NCI-H446 treated with DMSO at 0.1 percent for 48 hours (cell line): ENCODE measurements around the gene CDH18.

Source experiments
- DNase-seq: peaks from one replicate; lab custom pipeline; 2025; lab: John Stamatoyannopoulos, UW

Gene CDH18

GRCh38 chr5:19733612-19734495, 254.1 kb downstream of the CDH18 start:
- no peak for DNase-seq

- no peak for DNase-seq
Measured at GRCh38 chr5:19728571-19728970, 259.4 kb downstream of the CDH18 start.

DNA sequence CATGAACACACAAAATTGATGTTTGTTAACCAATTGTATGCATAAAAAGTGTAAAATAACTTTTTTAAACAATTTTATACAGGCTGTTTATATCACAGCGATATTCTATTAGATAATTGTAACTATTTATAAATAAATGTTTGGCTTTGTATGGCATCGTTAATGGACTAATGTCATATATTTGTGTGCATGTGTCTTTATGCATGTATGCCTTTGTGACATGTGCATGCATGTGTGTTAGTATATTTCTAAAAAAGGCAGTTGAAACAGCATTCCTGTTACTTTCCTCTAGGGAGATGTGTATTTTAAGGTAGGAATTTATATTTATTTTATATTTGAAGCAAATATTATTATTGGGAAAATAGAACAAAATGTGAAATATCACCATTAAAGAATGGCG, 268.9 kb downstream of the CDH18 start:
- no peak for DNase-seq

DNA sequence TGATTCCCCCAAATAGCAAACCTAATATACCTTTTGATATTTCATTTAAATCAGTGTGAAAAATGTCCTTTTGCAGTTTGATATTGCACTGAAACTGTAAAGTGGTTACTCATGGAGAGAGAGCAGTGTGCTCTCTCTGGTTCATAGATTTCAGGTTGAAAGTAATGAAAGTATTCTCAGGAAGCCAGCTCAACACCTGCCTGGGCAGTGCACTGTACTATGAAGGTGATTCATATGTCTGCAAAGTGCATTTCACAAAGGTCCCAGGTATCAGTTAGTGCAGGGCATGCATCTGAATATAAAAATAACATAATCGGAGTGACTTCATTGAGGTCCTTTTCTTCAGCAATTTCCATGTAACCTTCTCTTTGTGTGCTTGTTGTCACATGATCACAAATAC, 274.3 kb downstream of the CDH18 start:
- DNase-seq, result no peak

DNA sequence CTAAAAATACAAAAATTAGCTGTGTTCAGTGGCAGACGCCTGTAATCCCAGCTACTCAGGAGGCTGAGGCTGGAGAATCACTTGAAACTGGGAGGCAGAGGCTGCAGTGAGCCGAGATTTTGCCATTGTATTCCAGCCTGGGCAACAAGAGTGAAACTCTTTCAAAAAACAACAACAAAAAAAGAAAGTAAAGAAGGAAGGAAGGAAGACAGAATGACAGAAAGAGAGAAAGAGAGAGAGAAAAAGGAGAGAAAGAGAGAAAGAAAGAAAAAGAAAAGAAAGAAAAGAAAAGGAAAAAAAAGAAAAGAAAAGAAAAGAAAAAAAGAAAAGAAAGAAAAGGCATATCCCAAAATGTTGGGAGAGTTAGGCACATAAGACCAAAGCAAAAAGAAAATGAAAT, 278.6 kb downstream of the CDH18 start:
- DNase-seq, result no peak

DNA sequence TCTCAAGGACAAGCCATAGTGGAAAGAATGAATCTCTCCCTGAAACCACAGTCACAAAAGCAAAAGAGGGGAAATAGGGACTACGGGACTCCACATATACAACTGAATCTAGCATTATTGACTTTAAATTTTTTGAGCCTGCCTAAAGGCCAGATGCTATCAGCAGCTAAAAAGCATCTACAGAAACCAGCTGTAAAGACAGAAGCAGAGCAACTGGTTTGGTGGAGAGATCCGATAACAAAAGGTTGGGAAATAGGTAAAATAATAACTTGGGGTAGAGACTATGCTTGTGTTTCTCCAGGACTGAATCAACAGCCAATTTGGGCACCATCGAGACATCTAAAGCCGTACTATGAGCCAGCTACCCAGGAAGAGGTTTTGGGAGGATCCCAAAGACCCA, 281.2 kb downstream of the CDH18 start:
- DNase-seq, result no peak

- no peak for DNase-seq
Measured at GRCh38 chr5:19701731-19702130, 286.3 kb downstream of the CDH18 start.

DNA sequence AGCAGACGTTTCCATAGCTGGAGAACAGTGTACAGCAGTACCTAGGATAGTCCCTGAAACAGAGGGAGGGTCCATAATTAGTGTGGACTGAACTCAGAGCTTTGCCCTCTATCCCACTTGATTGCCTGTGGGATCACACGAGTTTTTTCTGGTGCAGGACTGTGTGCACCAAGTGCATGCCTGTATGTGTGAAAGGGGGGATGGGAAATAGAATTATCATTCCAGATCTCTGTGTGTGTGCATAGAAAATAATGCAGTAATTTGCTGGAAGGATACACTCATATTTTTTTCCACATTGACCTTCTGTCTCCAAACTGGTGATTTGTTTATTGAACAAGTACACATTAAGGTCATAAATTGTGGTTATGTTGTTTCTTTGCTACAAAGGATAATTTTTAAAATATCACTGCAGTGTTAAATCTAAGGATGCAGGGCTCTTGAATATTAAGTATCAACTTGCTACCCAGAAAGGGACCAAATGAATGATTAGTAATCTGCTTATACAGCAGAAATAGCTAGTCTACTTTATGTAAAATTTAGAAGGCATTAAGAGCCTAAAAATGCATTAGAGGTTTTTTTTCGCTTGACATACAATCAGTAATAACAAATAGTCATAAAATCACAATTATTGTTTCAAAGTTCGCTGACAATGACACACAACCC, 292.9 kb downstream of the CDH18 start:
- no peak for DNase-seq

- DNase-seq, result no peak
Measured at GRCh38 chr5:19690978-19691377, 297.0 kb downstream of the CDH18 start.

DNA sequence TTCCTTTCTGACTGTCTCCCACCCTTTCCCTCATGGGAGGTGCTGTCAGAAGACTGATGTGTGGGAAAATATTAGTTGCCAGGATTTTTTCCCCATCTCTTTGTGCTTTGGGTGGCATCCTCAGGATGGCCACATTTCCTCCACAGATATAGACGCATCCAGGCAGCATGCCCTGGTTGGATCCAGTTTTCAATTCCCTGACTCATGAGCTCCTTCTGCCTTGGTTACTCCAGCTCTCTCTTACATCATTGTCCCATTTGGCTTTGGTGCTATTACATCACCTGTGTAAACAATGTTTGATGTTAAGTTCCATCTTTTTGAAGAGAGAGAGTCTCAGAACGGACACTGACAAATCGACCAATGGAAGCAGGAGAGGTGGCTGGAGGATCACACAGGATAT, 302.5 kb downstream of the CDH18 start:
- no peak for DNase-seq

DNA sequence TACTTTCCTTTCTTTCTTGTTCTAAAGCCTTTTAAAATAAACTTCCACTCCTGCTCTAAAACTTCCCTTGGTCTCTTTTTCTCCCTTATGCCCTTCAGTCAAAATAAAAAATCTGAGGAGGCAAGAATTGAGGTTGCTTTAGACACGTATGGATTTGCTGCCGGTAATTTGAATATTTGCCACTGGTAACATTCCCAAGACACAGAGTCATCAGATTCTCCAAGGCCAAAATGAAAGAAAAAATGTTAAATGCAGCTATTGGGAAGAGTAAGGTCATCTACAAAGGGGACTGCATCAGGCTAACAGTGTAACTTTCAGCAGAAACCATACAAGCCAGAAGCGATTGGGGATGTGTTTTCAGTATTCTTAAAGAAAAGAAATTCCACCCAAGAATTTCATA, 311.1 kb downstream of the CDH18 start:
- DNase-seq, result no peak

DNA sequence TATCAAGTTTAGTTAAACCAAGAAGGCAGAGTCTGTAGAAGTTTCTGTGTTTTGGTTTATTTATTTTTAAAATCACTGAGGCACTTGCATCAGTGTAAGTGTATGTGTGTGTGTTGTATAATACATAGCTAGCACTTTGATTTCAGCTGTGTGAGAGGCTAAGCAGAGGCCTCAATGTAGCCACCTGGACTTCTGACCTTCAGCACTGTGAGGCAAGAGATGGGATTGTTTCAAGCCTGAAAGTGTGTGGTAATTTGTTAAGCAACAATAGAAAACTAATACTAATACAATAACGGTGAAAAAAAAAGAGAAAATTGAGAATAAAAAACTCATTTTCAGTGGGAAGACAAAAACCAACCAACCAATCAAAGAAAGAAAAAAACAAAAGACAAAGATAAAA, 327.3 kb downstream of the CDH18 start:
- DNase-seq, result no peak

- no peak for DNase-seq
Measured at GRCh38 chr5:19655627-19656026, 332.4 kb downstream of the CDH18 start.

- no peak for DNase-seq
Measured at GRCh38 chr5:19638461-19638860, 349.5 kb downstream of the CDH18 start.

- DNase-seq, result no peak
Measured at GRCh38 chr5:19630876-19631275, 357.1 kb downstream of the CDH18 start.

GRCh38 chr5:19626211-19626610, 361.8 kb downstream of the CDH18 start:
- no peak for DNase-seq

GRCh38 chr5:19625562-19625961, 362.4 kb downstream of the CDH18 start:
- no peak for DNase-seq

GRCh38 chr5:19619571-19619970, 368.4 kb downstream of the CDH18 start:
- DNase-seq, result no peak

DNA sequence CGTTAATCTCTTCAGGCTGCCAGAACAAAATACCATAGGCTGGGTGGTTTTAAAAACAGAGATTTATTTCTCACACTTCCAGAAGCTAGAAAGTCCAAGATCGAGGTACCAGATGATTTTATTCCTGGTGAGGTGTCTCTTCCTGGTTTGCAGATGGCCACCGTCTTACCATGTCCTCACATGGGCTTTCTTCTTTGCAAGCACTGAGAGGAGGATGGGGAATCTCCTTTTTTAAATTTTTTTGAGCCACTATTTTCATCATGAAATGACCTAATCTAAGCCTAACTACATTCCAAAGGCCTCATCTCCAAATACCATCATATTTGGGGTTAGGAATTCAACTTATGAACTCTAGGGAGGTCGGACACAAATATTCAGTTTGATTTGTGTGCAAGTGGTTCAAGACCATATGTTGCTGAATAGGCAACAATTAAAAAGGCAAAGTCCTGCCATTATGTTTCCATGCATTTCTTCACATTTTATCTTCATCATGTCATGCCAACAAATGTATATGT, 371.2 kb downstream of the CDH18 start:
- no peak for DNase-seq

- no peak for DNase-seq
Measured at GRCh38 chr5:19615661-19616060, 372.3 kb downstream of the CDH18 start.

- DNase-seq, result no peak
Measured at GRCh38 chr5:19615071-19615470, 372.9 kb downstream of the CDH18 start.

GRCh38 chr5:19608444-19609002, 379.5 kb downstream of the CDH18 start:
- DNase-seq, result peak; percentile 75

DNA sequence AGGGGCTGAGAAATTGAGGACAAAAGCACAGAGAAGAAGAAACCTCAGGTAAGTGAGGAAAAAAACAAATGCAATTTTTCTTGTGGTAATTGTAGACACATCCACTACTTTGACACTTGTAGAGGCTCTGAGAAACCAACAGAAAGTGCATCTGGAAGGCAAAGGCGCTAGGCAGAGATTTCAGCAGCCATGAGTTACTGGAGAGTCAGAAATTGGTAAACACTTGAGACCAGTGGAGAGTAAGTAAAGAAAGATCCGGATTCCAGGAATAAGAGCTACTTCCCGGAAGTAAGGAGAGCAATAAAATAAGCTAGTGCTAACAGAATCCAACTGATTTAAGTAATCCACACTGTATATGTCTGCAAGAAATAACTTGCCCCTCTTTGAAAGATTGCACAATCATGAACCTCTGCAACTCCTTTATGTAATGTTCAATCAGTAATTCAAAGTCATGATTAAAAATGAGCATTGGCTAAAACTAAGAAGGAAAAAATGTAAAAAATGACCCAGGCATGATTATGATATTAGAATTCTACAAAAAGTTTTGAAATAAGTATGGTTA, 382.1 kb downstream of the CDH18 start:
- DNase-seq, result no peak
